Measurements from ENCODE around the gene MYO7B.

DNA sequence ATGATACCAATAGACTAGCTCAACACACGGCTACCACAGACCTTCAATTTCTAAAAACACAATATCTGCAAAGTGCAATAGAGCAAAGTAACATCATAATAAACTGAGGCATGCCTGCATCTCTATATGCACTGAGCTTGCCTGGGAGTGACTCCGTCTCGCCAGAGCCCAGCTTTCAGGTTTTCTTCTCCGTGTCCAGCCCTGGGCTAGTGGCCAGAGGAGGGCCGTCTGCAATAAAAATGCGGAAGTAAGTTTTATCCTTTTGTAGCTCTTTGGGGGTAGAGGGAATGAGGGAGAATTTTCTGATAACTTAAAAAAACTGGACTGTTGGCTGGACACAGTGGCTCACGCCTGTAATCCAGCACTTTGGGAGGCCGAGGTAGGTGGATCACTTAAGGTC lies 69.5 kb downstream of the MYO7B start:
- TF ChIP-seq, protein P1, sequence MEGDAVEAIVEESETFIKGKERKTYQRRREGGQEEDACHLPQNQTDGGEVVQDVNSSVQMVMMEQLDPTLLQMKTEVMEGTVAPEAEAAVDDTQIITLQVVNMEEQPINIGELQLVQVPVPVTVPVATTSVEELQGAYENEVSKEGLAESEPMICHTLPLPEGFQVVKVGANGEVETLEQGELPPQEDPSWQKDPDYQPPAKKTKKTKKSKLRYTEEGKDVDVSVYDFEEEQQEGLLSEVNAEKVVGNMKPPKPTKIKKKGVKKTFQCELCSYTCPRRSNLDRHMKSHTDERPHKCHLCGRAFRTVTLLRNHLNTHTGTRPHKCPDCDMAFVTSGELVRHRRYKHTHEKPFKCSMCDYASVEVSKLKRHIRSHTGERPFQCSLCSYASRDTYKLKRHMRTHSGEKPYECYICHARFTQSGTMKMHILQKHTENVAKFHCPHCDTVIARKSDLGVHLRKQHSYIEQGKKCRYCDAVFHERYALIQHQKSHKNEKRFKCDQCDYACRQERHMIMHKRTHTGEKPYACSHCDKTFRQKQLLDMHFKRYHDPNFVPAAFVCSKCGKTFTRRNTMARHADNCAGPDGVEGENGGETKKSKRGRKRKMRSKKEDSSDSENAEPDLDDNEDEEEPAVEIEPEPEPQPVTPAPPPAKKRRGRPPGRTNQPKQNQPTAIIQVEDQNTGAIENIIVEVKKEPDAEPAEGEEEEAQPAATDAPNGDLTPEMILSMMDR (IDR thresholded peaks at IDR 0.05) = no peak
- no peak for TF ChIP-seq POLR2A (IDR thresholded peaks at IDR 0.05)

Data from Peyer's patch (tissue), 4 donors.